Measurements from ENCODE around the gene TCERG1L. TPM values are rescaled to one million over a fixed set of nuclear protein-coding genes. Genes with fewer than 3 reads are reported as not detected.
A peak's percentile ranks its signal among the peaks of the same experiment; 100 is the strongest.
"Not testable (repeated sequence)": the region's sequence is repeated elsewhere in the genome, so short reads cannot be mapped to it uniquely, and the experiment has no call there.

The TCERG1L gene
- total RNA-seq, 1 donor from 2014 or later: 0.31 TPM

DNA sequence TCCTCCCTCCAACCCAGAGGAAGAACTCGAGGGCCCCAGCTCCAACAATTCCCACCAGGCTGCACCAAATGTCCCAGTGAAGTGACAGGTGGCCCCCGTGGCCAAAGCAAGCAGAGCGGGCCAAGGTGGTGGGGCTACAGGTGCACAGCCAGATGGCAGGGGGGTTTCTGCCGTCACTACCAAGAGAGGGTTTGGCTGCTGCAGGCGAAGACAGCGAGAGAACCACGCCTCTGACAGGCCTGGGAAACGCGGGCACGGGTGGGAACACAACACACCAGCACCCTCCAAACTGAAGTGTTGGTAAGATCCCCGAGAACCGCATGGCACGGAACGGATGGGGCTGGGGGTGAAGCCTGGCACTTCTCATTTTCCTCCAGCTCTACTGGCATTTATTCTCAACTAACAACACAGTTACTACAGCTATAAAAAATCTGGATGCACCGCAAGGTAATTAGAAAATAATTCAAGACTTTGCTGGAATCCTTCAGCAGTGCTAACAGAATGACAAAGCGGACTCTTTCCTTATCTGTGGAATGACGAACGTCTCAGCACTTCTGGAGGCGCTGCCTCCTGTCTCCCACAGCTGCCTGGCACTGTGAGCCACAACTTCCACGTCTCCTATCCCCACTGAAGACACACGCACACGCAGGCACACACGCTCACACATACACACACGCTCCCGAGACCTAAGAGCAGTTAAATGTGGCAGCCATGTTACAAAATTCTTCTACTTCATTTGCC, 167.9 kb downstream of the TCERG1L start:
- DNase-seq: no peak

DNA sequence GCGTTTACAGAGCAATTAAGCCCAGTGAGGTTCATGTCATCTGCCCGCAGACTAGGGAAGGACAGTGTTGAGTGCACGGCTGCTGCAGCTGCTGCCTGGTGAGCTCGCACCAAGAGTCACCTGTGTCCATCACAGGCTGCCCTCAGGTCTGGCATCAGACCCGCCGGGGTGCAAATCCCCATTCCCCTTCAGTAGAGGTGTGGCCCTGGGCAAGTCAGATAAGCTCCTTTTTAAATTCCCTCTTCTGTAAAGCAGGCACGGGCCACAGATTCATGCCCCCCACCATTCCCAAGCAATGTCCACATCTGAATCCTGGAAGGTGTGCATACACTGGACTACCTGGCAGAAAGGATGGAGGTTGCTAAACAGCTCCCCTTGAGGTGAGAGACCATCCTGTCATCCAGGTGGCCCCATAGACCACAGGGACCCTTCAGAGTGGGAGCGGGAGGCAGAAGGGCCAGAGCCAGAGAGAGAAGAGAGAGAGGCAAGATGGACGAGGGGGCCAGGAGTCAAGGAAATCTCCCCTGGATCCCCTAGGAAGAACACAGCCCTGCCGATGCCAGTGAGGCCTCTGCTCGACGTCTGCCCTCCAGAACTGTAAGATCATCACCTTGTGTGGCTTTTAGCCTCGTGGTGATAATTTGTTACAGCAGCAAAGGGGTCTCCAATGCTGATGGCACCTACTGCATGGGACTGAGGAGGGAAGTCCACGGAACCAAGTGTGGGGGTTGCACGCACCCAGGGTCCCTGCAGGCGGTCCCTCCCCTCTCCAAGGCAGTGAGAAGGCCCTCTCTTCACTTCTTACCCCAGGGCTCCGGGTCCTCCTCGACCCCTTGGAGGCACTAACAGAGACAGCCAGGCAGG, 168.8 kb downstream of the TCERG1L start:
- no peak for DNase-seq

DNA sequence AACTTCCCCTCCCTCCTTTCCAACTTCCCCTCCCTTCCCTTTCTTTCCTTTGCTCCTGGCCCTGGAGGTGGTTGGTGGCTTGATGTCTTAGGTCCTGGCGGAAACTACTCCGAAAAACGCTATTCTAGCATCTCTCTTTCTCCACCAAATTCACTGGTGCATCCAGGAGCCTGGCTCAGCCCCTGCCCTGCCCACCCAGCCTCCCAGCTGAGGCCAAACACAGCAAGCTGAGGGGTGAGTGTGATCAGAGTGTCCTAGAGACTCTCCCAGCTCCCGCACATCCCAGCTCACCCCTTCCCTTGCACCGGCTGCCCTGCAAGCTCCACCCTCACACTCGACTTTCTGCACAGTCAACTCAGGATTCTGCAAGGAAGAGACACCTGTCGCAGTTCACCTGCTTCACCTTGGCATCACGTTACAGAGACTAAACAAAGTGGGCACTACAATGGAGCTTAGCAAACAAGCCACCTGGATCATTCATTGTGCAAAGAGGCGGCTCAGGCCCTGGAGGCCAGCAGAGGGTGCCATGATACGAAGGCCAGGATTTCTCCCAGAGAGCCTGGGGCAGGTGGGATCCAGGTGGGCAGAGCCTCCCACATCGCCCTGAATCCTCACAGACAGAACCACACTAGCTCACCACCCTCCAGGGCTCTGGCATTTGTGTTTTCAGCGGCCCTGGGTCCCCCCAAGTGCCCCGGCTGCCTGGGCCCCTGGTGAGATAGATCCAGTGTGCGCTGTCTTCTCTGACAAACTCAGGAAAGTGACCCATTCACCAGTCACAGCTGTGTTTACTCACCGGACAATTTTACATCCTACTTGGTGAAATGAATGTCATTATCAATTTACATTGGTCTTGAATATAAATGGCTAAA, 169.6 kb downstream of the TCERG1L start:
- DNase-seq: no peak

DNA sequence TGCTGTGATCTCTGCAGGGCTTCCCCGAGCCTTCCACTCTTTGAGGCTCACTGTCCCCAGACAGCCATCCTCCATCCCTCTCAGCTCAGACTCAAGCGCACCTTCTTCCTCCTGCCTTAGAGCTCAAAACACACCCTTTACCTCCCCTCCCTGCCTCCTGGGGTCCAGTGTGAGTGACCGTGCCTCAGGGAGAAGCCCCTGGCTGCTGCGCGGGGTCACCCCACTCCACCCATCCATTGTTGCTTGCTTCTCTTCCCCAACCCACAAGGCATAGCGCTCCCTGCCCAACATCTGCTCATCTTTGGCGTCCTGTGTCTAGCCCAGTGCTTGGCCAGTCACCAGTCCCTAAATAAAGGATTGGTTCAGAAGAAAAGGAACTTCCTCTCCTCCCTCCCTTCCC, 170.3 kb downstream of the TCERG1L start:
- DNase-seq: no peak

DNA sequence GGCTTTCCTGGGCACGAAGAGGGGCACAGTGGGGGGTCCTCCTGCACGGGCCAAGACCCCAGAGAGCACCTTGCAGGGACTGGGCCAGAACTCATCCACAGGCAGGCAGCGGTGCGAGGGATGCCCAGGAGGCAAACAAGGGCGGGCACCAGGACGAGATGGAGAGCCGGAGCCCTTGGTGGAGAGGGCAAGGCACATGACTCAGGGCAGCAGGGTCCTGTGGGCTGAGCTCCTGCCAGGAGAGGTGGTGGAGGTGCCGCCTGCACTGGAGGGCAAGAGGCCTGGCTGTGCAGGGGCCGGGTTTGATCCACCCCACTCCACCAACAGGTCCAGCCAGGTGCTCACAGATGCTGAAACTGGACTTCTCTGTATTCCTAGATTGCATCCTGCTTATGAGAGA, 170.9 kb downstream of the TCERG1L start:
- no peak for DNase-seq

DNA sequence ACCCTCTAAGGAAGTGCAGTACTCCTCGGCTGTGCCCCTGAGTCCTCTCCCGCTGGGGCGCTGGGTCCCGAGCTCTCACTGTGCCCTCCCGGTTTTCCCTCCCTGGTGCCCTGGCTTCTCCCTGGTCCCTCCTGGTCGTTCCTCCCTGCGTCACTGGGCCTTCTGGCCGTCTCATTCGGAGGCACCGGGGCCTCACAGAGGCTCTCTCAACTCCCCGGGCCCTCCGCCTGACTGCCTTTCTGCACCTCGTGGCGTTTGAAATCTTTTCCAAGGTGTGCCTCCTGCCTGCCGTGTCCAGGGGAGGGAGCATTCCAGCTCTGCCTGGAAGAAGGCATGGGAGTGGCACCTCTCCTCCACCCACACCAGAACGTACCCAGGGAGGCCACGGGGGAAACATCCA, 174.3 kb downstream of the TCERG1L start:
- no peak for DNase-seq

DNA sequence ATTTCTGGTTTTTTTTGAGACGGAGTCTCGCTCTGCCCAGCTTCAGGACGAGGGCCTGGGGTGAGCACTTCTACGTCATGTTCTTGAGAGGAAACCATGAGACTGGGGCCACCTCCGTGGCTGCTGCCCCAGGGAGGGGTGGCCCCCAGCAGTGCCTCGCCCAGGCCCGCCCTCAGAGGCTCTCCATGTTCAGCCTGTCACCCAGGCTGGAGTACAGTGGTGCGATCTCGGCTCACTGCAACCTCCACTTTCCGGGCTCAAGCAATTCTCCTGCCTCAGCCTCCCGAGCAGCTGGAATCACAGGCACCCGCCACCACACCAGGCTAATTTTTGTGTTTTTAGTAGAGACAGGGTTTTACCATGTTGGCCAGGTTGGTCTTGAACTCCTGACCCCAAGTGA, 175.2 kb downstream of the TCERG1L start:
- not testable (repeated sequence) for DNase-seq

DNA sequence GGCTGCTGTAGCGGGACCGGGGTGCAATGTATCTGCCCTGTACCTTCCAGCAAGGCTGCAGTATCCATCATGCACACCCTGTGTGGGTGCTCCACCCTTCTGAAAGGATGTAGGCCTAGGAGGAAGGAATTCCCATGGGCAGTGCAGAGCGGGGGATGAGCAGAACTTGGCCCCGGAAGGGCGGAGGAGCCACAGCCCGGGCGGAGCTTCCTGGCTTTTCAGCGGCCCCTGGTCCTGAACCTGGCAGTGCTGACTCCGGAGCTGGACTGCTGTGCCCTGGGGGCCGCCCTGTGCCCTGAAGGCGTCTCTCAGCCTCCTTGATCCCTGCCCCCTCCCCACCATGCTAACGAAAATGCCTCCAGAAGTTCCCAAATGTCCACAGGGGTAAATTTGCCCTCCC, 175.8 kb downstream of the TCERG1L start:
- no peak for DNase-seq

DNA sequence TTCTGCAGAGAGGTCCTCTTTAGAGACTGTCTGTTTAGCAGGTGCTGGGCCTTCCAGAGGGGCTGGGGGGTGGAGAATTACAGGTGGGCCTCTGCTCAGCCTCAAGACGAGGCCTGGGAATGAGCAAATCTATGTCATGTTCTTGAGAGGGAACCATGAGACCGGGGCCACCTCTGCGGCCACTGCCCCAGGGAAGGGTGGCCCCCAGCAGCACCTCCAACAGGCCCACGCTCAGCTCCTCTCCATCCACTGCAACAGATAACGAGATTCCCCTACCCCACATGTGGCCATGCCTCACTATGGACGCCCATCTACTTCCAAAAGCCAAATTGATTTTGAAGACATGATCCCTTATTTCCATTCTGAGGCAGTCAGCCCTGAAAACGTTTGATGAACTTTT, 176.9 kb downstream of the TCERG1L start:
- no peak for DNase-seq

DNA sequence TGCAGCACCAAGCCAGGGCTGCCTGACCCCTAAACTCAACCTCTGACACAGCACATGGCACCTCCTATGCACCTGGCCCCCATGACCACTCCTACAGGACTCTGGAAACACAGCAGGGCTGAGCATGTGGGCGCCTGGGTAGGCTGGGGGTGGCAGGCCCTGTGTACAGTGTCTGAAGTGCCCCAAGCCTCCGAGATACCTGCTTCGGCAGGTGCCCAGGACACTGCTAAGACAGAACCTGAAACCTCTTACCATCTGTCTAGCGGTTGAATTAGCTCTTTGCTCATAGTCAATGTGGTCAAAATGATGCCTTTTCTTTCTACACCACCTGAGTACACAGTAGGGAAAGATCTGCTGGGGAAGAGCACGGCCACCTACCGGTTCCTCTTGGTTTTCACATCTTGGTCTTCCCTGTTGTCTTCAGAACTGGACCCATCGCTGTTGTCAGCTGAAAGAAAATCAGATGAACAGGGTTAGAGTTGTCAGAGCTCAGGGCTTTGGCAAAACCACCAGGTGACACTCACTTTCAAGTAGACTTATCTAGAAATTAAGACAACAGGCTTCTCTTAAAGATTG, 177.4 kb downstream of the TCERG1L start:
- DNase-seq: no peak

DNA sequence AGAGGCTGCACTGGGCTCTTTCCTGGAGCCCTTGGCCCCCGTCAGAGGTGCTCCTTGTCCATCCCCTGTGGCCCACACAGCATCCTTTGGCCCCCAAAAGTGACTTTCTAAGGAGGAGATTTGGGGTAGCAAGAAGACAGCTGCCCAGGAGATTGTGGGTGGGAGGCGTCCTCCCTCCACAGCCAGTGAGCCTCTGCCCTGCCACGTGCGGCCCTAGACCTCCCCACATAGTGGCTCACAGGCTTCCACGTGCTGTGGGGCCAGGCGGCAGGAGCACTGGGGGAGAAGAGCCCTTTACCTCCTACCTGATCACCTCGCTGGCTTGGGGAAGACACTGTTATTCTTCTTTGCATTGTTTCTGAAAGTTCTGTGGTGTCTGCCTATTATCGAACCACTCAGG, 178.8 kb downstream of the TCERG1L start:
- DNase-seq: no peak

DNA sequence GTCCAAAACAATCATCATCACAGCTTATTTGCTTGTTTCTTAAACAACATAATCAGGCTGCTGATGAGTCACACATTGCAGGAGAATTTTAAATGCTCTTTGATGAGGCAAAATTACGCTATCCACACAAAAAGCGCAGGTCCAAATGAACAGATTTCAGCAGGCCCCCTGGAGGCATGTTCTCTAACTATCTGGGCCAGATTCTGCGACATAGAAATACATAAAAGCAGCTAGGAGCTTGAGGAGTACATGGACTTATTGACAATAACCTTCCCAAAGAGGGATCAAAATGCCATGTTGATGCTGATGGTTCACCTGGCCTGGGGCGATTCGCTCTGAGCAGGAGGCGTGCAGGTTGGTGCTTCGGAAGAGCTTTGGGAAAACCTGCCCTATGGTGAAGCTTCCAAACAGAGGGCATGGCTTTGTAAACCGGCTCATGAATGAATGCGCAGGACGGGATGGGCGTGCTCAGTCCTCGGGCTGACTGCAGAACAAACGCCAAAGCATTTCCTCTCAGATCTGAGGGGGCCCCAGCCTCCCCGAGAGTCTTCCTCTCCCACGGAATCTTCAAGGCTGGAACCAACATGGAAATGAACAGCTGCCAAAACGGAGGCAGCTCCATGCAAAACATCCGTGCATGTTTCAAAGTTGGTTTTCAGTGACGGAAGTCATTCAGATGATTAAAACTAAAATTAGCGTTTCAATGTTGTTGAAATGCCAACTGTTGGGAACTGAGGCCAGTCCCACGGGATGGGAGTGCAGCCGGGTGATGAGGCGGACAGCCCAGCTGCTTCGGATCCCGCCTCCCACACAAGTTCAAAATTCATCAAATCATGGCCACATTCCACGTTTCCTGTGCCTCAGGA, 179.6 kb downstream of the TCERG1L start:
- DNase-seq: peak; percentile 85

DNA sequence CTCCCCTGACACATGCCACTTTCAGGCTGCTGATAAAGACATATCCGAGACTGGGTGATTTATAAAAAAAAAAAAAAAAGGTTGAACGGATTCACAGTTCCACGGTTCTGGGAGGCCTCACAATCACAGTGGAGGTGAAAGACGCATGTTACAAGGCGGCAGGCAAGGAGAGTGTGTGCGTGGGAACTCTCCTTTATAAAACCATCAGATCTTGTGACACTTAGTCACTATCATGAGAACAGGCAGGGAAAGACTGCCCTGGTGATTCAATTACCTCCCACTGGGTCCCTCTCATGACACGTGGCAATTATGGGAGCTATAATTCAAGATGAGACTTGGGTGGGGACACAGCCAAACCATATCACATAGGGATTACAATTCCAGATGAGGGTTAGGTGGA, 181.5 kb downstream of the TCERG1L start:
- DNase-seq: no peak

DNA sequence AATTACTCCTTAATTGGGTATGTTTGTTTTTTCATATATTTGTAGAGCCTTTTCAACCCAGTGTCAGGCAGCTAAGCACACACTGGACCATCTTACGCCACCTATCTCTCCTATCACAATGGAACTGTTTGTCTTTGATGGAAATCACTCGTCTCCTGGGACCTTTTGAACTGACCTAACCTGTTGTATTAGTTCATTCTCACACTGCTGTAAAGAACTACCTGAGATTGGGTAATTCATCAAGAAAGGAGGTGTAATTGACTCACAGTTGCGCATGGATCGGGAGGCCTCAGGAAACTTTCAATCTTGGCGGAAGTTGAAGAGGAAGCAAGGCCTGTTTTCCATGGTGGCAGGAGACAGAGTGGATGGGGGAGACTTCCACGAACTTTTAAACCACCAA, 182.0 kb downstream of the TCERG1L start:
- no peak for DNase-seq

DNA sequence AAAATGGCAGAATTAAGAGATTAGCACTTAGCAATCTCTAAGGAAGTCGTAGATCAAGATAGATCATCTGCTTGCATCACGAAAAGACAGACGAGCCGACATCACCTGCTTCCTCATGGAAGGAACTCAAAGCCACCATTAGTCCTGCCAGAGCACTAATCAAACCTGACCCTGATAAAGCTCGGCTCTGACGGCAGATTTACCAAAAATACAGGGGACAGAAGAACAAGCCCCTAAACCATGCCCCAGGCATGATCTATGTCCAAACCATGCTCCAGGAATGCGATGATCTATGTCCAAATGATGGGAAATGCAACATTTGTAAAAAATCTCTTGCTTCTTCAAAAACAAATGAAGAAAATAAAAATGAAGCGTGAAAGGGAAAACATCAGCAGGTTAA, 182.8 kb downstream of the TCERG1L start:
- DNase-seq: no peak

DNA sequence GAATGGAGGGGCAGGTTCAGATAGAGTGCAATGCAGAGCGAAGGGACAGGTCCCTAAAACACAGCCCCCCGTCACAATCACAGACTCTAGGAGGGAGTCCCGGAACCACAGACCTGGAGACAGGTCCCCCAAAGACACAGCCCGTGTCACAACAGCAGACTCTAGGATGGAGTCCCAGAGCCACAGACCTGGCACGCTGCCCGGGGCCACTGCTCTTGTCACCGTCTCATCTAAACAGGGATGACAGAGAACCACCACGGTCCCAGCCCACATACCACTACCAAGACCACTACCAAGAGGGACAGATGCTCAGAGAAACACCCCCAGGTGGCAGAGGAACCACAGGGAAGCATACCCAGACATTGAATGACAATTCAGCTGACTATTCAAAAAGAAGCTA, 183.9 kb downstream of the TCERG1L start:
- no peak for DNase-seq

DNA sequence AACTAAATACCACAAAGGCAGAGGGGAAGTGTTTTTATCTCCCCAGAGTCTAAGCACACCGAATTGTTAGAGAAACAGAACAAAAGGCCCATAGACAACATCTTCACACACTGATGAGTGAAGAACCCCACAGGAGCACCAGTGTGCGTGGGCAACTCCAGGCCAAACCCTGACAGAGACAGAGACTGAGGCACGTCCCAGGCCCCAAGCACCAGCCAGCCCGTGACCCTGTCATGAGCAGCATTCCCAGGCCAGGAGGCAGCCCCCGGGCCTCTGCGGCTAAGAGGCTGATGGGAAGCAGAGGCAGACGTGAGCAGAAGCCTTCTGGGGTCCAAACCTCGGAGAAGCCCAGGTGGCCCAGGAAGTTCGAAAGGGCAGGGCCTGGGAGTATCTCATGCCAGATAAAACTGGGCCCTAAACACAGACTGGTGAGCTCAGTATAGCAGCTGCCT, 184.4 kb downstream of the TCERG1L start:
- DNase-seq: no peak

DNA sequence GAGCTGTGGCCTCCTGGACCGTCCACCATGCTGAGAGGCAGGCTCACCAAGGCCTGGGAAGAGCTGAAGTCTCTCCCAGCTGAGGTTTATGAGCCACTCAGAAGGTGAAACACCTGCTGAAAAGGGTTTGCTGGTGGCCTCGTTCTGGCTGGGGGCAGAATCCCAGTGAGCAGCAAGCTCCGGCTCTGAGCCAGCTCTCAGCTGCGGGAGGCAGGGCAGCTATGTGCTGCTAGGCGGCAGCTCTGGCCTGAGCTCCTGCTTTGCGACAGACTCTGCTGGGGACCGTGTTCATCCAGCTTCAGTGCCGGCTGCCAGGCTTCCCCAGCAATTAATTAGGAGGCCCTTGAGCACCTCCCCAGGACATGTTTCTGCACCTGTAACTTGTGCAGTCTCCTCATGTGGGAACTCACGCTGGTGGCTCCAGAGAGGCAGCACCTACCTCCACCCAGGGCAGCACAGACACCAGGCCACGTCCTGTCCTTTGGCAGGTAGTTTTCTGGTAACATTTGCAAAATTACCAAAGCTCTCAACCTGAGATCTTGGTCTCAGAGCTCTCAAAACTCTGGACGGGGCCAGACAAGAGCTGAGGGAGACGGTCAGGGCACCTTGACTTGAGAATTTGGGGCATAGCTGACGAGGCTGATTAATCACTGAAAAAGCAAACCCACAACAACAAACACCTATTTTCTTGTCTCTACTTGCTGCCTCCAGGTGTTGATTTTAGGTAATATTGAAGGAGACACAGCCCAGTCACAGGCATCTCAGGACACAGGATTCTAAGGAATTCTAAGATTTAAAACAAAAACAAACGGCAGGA, 185.0 kb downstream of the TCERG1L start:
- DNase-seq: peak; percentile 22

DNA sequence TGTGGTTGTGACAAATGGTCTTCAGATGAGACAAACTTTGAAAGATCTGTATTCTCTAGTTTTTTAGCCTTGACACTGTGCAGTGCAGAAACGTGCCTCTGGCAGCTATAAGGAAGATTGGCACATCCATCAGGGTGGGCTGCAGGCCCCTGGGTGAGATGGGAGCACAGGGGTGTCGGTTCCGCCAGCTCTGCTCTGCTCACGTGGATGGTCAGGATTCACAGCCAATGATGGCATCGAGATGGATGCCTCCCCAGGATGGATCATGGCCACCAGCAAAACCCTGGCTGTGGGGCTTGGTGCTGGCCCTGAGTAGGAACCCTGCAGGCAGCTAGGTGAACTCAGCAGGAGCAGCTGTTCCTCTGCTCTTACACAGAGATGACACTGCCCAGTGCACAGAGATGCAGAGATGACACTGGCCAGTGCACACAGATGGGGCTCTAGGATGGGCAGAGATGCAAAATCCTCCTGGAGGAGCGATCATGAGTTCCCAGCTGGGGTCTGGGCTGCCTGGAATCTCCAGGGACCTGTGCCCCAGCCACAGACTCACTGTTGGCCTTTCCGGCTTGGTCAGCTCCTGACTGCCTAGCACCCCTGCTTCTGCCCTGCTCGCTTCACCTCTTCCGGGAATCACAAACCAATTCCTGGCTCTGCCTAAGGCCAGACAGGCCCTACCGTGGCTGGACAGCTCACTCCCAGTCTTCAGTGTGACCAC, 185.9 kb downstream of the TCERG1L start:
- DNase-seq: no peak

DNA sequence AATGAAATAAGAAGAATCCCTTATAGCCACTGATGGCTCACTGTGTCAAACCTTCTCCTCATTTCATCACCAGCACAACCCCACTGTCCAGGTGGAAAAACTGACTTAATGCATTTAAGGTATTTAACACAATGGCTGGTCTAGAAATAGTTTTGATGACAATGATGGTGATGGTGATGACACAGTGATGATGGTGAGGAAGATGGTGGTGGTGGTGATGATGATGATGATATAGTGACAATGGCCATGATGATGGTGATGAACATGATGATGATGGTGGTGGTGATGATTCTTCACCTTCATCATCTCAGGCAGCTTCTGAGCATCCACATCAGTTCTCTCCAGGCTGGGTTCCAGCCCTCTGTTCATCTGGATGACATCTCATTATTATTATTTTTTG, 186.6 kb downstream of the TCERG1L start:
- DNase-seq: no peak

Data from tongue (tissue), 2 donors.